ENCODE measurements around the gene WNT3.

DNA sequence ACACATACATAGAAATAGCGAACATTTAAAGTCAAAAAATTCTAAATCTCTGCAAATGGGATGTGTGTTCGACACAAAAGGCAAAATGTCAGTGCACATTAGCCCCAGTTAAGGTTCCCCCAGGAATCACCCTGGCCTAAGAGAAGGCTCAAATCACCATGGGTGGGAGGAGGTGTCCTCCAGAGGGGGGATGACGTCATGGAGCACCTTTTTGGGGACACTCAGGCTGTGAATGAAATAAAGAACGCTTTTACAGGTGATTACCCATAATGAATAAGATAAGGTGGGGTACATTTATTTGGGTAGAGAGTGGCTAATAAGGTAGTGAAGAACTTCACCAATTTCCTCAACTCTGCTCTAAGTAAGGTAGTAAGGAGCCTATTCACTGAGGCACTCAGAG, 26.4 kb downstream of the WNT3 start:
- TF ChIP-seq, protein P1, sequence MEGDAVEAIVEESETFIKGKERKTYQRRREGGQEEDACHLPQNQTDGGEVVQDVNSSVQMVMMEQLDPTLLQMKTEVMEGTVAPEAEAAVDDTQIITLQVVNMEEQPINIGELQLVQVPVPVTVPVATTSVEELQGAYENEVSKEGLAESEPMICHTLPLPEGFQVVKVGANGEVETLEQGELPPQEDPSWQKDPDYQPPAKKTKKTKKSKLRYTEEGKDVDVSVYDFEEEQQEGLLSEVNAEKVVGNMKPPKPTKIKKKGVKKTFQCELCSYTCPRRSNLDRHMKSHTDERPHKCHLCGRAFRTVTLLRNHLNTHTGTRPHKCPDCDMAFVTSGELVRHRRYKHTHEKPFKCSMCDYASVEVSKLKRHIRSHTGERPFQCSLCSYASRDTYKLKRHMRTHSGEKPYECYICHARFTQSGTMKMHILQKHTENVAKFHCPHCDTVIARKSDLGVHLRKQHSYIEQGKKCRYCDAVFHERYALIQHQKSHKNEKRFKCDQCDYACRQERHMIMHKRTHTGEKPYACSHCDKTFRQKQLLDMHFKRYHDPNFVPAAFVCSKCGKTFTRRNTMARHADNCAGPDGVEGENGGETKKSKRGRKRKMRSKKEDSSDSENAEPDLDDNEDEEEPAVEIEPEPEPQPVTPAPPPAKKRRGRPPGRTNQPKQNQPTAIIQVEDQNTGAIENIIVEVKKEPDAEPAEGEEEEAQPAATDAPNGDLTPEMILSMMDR (conservative IDR thresholded peaks at IDR 0.05 in 1 of 2, IDR thresholded peaks at IDR 0.05 in 1 of 2; ENCODE audit: extremely low read depth in 1 of 2, insufficient read depth in 1 of 2, low read depth in 1 of 2, low read length in 2 of 2): no peak
- no peak for TF ChIP-seq EZH2 (IDR thresholded peaks at IDR 0.05; ENCODE audit: borderline replicate concordance, low read length)

Measured in mammary epithelial cell (primary cell).